Keratinocyte (primary cell): ENCODE data around the gene RETREG1.

Experiments
- CTCF ChIP-seq, 3 experiments: IDR thresholded peaks in 1 of 3; conservative IDR thresholded peaks in 1 of 3; optimal IDR thresholded peaks in 1 of 3; 2 replicates in 2 of 3; 3 replicates in 1 of 3; pipeline versions ENCODE3 to v1.5.1; 2011; ENCODE audit warnings: low read length in 3 of 3, mild to moderate bottlenecking in 3 of 3, moderate library complexity in 2 of 3, control low read depth in 1 of 3, inconsistent platforms in 1 of 3; ENCODE audit not compliant: insufficient read depth in 2 of 3; ENCODE audit errors: extremely low read depth in 1 of 3
- EZH2 ChIP-seq: IDR thresholded peaks from one replicate; pipeline ENCODE4 v1.6.1; 2012; ENCODE audit warnings: inconsistent platforms, mild to moderate bottlenecking, low read length, moderate library complexity

- no peak for TF ChIP-seq CTCF (optimal IDR thresholded peaks at IDR 0.05 in 1 of 3, IDR thresholded peaks at IDR 0.05 in 1 of 3, conservative IDR thresholded peaks at IDR 0.05 in 1 of 3; ENCODE audit: extremely low read depth in 1 of 3, insufficient read depth in 2 of 3, low read length in 3 of 3)
- TF ChIP-seq EZH2, result no peak
These were observed 166.6 kb downstream of the RETREG1 start for GRCh38 chr5:16450163-16450562.
